ENCODE measurements around the gene HEPN1.
"Not testable (repeated sequence)": the region's sequence is repeated elsewhere in the genome, so short reads cannot be mapped to it uniquely, and the experiment has no call there.

The HEPN1 gene

GRCh38 chr11:124942466-124943253 lies 23.6 kb downstream of the HEPN1 start:
- no peak for DNase-seq (ENCODE audit: low read depth in 2 of 2)

- DNase-seq (ENCODE audit: low read depth in 2 of 2): no peak
Observed at GRCh38 chr11:124943254-124943616, 24.2 kb downstream of the HEPN1 start.

GRCh38 chr11:124943741-124944140 lies 24.7 kb downstream of the HEPN1 start:
- no peak for DNase-seq (ENCODE audit: low read depth in 2 of 2)

GRCh38 chr11:124944565-124944964 lies 25.5 kb downstream of the HEPN1 start:
- no peak for DNase-seq (ENCODE audit: low read depth in 2 of 2)

GRCh38 chr11:124945826-124946225 lies 26.8 kb downstream of the HEPN1 start:
- DNase-seq (ENCODE audit: low read depth in 2 of 2): no peak

- no peak for DNase-seq (ENCODE audit: low read depth in 2 of 2)
Observed at GRCh38 chr11:124946735-124947141, 27.7 kb downstream of the HEPN1 start.

GRCh38 chr11:124950601-124951330 lies 31.7 kb downstream of the HEPN1 start:
- no peak for DNase-seq (ENCODE audit: low read depth in 2 of 2)

GRCh38 chr11:124951341-124951740 lies 32.3 kb downstream of the HEPN1 start:
- no peak for DNase-seq (ENCODE audit: low read depth in 2 of 2)

GRCh38 chr11:124953753-124954589 lies 34.9 kb downstream of the HEPN1 start, which contains the start of gene CCDC15:
Gene CCDC15, plus strand, starts transcription at chr11:124954202. Its CDS starts 531 bp downstream, at chr11:124954733.
- DNase-seq (ENCODE audit: low read depth in 2 of 2): peak; percentile 81 to 92

- DNase-seq (ENCODE audit: low read depth in 2 of 2): no peak
Observed at GRCh38 chr11:124954590-124954955, 35.5 kb downstream of the HEPN1 start.

- no peak for DNase-seq (ENCODE audit: low read depth in 2 of 2)
Observed at GRCh38 chr11:124955035-124955434, 36.0 kb downstream of the HEPN1 start.

GRCh38 chr11:124961972-124962609 lies 43.0 kb downstream of the HEPN1 start:
- no peak for DNase-seq (ENCODE audit: low read depth in 2 of 2)

- DNase-seq (ENCODE audit: low read depth in 2 of 2): not testable (repeated sequence)
Observed at GRCh38 chr11:124968197-124968596, 49.1 kb downstream of the HEPN1 start.

Data from stimulated activated CD4-positive, alpha-beta T cell treated with anti-CD3 and anti-CD28 coated beads, Interleukin-1b, Interleukin-23, amount 100 ng/mL, for 1 hour (primary cell).